ENCODE data around the gene HOXC4.
"Not testable (repeated sequence)": the region's sequence is repeated elsewhere in the genome, so short reads cannot be mapped to it uniquely, and the experiment has no call there.

Gene HOXC4

GRCh38 chr12:54055552-54055951, 1.9 kb downstream of the HOXC4 start:
- DNase-seq (ENCODE audit: low read depth, low spot score): no peak

DNA sequence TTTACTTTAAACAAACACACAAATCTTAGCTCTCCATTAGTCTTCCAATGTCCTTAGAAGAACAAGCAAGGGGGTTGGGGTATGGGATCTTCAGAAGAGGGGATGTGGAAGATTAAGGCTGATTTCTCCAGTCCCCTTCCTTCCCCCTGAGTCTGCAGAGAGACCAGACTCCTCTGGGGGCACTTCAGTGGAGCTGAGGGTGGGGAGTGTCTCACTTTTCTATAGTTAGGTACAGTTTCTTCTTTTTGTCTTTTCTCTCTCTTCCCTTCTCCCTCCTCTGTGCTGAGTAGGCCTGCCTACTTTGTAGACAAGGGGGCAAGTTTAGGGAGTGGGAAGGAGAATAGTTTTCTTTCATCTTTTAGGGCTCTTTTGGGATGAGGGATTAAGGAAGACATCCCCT, 2.5 kb downstream of the HOXC4 start:
- DNase-seq (ENCODE audit: low read depth, low spot score): no peak

GRCh38 chr12:54058128-54058768, 4.6 kb downstream of the HOXC4 start:
- no peak for DNase-seq (ENCODE audit: low read depth, low spot score)

DNA sequence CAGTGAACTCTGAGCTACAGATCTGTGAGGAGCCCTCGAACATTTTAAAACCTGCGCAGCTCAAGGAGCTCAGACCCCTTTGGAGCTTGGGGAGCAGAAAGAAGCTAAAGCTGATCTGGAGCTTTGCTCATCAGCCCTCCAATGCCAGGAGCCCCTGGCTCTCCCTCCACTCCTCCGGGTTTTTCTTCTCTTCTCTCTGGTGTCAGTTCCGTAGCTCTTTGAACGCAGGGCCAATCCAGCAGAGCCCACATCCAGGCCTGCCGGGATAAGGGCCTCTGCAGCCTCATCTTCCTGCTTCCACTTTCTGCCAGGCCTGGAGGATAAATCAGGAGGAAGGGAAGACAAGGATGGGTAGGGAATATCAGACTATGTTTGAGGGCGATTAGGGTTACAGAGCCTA, 6.0 kb downstream of the HOXC4 start:
- no peak for DNase-seq (ENCODE audit: low read depth, low spot score)

DNA sequence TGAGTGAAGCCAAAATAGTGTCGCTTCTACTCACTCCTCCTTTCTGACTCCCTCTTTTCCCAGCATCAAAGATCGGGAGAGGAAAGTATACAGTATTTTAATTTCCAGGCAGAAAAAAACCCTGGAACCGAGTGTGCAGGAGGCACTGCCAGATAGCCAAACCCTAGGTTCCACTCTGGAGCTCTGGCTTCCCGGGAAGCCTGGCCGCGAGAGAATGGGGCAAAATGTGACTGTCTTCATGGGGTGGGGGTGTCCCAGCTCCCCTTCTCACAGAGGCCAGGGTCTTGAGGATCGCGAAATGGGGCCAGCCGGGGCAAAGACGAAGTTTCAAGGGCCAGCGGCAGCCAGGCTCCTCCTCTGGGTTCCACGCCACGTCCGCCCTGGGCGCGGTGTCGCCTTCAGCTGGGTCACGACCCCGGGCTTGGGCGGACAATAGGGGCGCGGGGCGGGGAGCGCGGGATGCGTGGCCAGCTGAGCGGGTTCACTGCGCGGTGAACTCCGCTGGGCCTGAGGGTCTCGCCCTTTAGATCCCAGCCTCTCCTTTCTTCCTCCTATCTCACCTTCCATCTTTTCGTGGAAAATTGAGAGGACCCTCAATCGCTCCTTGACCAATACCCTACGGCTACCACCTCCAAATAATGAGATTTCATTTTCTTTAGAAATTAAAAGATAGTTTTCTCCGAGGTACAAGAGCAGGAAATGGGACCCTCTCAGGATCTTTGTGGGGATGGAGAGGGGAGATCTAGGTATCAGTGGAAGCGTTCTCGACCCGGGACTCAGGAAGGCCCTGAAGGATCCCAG, 6.7 kb downstream of the HOXC4 start:
- no peak for DNase-seq (ENCODE audit: low read depth, low spot score)

DNA sequence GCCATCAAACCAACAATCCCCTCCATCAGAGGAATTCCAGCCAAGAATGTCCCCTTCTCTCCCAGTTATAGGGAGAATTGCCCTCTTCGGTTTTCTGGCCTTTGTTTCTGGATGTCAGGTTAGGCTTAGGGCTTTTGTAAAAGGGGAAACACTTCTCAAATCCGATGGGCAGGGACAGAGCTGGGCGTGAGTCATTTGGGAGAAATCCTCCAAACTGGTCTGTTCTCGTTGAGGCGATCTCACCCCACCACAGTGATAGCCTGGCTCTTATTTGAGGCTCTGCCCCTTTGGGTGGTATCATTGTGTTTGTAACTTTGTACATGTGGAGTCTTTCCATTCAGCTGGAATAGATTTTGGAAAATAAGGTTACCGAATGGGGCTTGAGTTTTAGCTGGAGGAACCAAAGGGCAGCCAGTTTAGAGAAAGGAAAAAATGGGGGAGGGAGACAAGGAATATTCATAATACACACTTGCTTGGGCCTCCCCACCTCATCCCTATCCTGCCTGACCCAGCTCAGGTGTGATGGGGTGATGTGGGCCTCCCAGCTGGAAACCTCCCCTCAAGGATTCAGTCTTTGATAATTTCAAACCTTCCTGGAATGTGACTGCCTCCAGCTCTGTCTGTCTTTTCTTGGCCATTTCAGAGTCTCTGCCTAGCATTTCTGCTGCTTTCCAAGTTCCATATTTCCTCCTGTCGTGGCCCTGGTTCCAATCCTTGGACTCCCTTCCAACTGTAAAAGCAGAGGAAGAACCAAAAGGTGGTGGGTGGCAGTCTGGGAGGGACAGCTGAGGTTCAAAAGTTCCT, 7.5 kb downstream of the HOXC4 start:
- DNase-seq (ENCODE audit: low read depth, low spot score): no peak

- no peak for DNase-seq (ENCODE audit: low read depth, low spot score)
These were observed 12.0 kb downstream of the HOXC4 start for GRCh38 chr12:54065677-54066076.

DNA sequence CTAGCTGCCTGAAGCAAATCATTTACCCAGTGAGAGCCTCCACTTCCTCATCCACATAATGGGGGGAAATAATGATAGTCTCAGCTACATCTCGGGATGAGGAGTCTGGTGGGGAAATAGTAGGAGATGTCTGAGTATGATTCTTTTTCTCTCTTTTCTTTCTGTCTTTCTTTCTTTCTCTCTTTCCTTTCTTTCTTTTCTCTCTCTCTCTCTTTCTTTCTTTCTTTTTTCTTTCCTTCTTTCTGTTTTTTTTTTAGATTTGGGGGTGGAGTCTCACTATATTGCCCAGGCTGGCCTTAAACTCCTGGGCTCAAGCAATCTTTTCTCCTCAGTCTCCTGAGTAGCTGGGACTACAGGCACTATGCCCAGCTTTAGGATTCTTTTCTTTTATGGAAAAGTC, 12.8 kb downstream of the HOXC4 start:
- no peak for DNase-seq (ENCODE audit: low read depth, low spot score)

- DNase-seq (ENCODE audit: low read depth, low spot score): no peak
These were observed 14.9 kb downstream of the HOXC4 start for GRCh38 chr12:54068418-54069070.

DNA sequence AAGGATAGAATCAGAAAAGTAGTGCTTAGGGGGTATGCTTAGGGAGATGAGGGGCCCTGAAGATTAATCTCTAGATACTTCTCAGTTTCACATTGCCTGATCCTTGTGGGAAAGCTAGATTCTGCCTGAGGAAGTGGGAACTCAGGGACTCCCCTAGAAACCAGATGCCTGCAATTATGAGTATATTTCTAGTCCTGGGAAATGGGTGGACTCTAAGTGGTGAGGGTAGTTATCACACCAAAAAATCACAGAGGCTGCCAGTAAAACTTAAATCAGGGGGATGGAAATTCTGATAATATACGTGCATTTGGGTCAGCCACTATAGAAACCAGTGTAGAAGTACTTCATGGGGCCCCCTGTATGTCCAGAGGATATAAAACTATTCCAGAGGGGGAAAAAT, 18.3 kb downstream of the HOXC4 start:
- DNase-seq (ENCODE audit: low read depth, low spot score): no peak

- no peak for DNase-seq (ENCODE audit: low read depth, low spot score)
These were observed 20.7 kb downstream of the HOXC4 start for GRCh38 chr12:54074308-54074707.

DNA sequence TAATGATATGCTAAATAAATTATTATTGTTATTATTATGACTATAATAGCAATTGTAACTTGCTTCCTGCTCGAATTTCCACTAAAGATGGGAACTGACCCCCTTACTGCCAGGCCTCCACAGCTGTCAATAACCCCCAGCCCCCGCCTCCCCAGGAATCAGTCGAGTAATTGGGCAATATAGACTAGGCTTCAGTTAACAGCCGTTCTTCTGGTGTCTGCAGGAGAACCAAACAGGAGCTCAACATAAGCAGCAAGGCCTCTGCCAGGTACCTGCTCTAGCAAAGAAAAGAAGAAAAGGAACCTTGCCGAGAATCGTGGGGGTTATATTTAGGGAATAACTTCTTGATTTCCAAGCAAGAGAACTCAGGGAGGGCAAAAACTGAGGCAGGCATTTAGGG, 21.8 kb downstream of the HOXC4 start:
- no peak for DNase-seq (ENCODE audit: low read depth, low spot score)

GRCh38 chr12:54075974-54076373, 22.3 kb downstream of the HOXC4 start:
- no peak for DNase-seq (ENCODE audit: low read depth, low spot score)

- DNase-seq (ENCODE audit: low read depth, low spot score): not testable (repeated sequence)
These were observed 24.2 kb downstream of the HOXC4 start for GRCh38 chr12:54077843-54078242.

DNA sequence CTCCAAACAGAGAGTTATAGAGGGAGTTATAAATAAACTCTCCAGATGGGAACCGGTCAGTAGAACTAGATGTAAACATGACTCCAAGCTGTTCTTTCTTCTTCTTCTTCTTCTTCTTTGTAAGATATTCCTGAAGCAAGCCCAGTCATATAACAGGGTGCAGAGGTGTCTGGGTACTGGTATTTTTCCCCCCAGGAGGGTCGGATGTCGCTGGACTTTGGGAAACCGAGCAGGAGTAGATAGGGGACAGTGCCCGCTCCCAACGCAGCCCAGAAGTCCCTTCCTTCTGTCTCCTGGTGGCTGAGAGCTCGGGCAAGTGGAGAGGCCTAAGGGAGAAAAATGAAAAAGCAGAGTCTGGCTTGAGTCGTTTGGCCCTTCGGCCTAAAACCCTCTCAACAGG, 25.5 kb downstream of the HOXC4 start:
- not testable (repeated sequence) for DNase-seq (ENCODE audit: low read depth, low spot score)

GRCh38 chr12:54080008-54080924, 26.6 kb downstream of the HOXC4 start:
- not testable (repeated sequence) for DNase-seq (ENCODE audit: low read depth, low spot score)

DNA sequence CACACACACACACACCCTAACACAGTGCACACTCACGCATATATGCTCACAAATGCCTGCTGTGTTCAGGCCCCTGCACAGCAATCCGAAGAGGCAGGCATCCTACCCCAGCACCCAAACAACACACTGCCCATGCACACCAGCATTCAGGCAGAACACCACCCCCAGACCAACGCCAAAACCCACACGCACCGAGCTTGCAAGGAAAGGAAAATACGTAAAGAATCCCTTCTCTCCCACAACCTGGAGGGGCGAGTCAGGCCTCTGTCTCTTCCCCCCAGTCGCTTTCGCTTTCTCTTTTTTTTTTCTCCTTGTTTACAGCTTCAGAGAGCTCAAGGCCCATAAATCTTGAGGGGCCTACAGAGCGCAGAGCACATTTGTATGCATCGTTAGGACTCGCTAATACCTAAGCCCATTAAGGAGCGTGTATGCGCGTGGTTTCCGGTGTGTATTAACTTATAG, 27.4 kb downstream of the HOXC4 start:
- DNase-seq (ENCODE audit: low read depth, low spot score): not testable (repeated sequence)

DNA sequence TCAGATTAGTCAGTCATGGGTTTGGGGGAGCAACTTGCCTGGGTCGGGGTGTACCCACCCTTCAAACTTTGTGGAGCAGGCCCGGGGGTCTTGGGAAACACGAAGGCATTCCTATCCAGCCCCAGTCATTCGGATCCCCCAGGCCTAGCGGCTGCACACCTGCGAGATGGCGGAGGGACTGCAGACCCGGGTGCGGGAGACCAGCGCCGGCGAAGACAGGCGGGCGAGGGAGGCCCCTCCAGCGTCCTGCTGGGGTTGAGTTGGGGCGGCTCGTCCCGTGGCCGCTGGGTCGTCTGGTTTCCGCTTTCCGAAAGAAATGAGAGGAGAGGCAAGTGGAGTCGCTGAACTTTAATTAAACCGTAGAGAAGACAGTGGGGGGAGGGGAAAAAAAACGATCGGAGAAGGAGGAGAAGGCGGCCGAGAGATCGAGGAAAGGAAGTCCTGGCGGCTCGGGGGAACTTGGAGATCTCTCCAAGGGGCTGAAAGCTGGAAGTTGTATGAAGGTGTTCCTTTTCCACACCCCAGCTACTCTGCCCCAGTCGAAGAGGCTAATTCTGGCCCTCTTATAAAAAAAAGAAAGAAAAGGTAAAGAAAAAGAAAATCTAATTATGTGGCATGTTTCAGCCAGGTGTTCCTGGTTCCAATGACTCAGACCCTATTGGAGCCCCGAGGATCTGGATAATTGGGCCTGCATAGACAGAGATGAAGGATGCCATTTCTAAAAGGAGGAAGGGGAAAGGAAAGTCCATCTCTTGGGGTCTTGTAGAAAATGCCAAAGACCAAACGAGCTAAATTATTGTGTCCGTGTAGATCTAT, 28.2 kb downstream of the HOXC4 start:
- not testable (repeated sequence) for DNase-seq (ENCODE audit: low read depth, low spot score)

- no peak for DNase-seq (ENCODE audit: low read depth, low spot score)
These were observed 28.8 kb downstream of the HOXC4 start for GRCh38 chr12:54082397-54082892.

GRCh38 chr12:54088011-54088410, 34.4 kb downstream of the HOXC4 start:
- not testable (repeated sequence) for DNase-seq (ENCODE audit: low read depth, low spot score)
